GM04504 (cell line): ENCODE results near the gene TCL1A.

Source experiments
- DNase-seq: peaks from one replicate; pipeline ENCODE4 v3.0.0-alpha.2; 2012; ENCODE audit warnings: low read depth

Gene TCL1A

DNA sequence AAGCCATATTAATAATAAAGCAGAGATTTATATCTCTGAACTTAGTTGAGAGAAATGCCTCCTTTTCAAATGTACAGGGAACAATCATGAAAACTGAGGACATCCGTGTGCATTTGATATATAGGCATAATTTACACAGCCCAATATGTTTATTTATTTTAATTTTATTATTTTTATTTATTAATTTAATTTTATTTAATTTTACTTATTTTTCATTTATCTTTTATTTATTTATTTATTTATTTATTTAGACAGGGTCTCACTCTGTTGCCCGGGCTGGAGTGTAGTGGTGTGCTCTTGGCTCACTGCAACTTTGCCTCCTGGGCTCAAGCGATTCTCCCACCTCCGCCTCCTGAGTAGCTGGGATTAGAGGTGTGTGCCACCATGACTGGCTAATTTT is 8.4 kb downstream of the TCL1A start:
- DNase-seq: no peak

DNA sequence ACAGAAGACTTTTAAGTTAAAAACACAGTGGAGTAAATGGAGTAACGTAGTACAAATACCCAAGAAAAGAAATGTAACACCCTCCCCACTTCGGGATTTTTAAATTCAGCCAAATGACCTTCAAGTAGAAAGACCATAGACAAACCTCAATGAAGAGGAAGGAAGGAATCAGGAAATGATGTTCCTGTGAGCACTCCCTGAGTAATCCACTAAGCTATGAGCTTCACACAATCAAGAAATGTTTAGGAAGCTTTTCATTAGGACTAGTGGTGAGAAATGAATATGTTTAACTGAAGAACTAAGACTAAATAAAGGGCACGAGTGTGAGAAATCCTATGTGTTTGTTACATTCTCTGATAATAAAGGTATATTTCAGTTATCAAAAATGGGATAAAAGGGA is 10.1 kb downstream of the TCL1A start:
- no peak for DNase-seq

DNA sequence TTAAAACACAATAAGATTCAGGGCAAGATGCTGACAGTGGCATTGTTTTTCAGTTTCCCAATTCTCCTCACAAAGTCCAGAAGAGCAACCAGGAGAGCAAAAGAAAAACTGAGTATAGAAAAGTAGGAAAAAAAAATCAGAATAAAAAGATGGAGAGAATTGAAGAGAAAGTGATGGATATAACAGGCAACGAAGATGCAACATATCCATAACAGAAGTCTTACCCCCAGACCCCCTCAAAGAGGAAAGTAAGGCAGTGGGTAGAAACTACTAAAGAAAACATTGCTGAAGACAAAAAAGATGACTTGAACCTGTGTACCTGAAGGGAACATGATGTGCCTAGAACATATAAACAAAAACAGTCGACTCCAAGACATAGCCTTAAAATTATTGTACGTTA is 10.6 kb downstream of the TCL1A start:
- DNase-seq: no peak

DNA sequence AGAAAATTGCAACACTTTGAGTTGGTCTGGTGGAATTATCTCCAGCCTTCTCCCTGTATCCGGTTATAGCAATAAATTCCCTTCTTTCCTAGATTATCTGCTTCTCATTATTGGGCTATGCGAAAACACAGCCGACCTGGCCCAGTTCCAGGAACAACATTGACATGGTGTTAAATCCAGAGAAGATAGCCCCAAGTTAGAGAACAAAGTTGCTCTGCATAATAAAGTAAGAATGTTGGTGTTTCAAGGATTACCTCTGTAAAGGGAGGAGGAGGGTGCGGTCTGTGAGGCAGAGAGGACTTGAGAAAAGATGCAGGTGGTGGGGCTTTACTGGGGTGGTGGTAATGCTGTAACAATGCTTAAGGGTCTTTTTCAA is 12.1 kb downstream of the TCL1A start:
- DNase-seq: no peak

DNA sequence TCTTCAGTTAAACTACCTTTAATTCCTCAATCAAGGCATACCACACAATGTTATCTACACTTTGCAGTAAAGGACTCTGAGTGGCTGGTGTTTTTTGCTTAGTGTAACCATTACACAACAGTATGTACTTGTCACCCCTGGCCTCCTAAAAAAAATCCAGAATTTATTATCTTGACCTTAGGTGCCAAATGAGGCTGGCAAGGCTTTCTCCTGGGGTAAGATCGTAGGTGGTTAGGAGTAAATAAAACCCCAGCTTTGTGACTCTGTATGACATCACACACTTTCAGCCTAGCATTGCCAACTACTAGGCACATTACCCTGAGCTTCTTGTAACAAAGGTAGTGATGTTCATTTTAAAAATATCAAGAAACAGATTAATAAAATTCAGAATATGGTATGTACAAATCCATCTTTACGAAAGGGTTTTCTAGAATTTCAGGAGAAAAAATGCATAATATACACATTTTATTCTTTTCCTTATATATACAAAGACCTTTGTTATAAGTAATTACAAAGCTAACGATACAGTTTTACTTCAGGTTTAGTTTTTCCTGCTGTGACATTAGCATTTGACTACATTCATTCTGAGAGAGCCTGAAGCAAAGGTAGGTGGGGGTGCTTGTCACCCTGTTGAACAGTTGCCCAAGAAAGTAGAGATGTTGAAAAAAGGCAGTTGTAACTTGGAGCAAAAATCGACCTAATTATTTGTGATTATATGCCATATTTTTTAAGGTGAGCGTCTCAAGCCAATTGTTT is 13.5 kb downstream of the TCL1A start:
- DNase-seq: no peak

DNA sequence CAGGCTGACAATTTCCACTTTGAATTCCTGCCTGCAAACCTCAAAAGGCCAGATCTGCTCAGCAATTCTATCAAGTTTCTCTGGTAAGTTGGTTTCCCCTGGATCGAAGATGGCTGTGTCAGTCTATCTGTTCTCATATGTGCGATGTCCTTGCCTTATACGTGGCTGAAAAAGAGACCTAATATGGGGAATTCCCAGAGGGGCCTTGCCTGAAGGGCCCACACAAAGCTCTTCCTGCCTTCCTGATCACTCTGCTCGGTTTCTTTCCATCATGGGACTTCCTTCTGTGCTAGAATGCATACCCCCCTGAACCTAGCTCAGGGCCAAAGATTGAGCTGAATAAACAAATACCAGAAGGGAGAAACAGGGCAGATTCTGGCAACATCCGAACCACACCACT is 14.5 kb downstream of the TCL1A start:
- DNase-seq: no peak

DNA sequence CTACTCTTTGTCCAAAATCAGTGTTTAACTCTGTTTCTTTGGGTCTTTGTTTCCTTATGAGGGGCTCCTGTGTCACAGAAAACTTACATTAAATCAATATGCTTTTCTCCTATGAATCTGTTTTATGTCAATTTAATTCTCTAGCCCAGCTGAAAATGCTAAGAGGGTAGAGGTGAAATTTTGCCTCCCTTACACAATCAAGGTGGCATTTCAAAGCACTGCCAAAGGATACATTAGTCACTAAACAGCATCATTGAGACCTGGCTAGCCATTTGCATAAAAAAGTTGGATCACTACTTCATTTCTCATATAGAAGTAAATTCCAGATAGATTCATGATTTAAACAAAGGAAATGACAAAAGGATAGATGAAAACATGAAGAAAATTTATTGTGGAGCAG is 15.6 kb downstream of the TCL1A start:
- no peak for DNase-seq

DNA sequence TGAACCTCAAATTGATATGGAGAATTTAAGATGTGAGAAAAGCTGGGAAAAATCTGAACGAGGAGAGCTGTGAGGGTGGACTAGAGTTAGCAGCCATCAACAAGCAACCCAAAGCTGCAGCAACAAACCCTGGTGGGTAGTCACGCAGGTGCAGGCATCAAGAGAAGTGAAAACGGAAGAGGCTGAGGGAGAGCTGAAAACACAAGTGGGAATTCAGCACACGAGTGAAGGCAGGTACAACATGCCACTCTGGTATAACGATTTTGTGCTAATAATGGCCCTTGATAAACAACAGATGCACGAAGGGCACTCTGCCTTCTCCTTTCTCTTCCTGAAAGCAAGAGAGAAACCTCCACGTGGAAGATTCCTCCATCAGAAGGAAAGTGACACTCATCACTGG is 16.2 kb downstream of the TCL1A start:
- no peak for DNase-seq

DNA sequence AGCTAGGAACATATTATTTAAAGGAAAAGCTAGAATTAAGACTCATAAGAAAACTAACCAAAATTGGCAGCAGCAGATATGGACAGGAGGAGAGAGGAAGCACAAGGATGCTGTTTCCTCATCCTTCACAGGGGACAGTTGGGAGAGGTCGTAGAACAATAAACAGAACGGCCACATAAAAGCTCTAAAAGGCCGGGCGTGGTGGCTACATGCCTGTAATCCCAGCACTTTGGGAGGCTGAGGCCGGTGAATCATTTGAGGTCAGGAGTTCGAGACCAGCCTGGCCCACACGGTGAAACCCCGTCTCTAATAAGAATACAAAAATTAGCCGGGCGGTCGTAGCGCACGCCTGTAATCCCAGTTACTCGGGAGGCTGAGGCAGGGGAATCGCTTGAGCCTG is 17.2 kb downstream of the TCL1A start:
- no peak for DNase-seq

DNA sequence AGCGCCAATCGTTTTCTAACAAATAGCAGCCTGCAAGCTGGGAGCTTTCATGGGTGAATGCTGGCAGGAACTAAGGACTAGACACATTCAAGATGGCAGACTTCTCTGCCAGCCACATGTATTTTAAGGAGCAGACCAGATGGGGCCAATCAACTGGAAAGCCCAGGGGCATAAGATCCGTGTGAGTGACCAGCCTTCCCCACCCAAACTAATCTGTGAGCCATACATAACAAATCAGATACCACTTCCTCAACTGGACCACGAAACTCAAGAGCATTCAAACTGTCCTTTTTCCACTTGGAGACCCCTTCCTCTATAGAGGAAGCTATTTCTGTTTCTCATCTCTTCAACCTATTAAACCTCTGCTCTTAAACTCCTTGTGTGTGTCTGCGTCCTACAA is 18.0 kb downstream of the TCL1A start:
- no peak for DNase-seq

DNA sequence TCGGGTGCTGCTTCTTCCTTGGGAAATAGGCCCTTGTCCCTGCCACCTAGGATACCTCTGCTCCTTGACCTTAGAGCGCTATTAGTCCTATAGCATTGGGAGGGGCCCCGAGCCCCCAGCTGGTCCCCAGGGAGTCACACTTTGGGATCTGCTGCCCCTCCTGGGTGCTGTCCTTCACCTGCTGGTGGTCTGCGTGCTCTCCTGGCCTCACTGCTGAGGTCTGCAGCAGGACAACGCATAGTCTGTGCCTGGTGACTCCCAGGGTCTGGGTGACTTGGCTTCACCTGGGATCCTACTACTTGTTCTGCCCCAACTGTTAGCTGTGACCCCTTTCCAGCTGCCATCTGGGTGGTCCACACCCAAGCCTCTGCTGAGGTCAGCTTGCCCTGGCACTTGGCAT is 18.9 kb downstream of the TCL1A start:
- no peak for DNase-seq

DNA sequence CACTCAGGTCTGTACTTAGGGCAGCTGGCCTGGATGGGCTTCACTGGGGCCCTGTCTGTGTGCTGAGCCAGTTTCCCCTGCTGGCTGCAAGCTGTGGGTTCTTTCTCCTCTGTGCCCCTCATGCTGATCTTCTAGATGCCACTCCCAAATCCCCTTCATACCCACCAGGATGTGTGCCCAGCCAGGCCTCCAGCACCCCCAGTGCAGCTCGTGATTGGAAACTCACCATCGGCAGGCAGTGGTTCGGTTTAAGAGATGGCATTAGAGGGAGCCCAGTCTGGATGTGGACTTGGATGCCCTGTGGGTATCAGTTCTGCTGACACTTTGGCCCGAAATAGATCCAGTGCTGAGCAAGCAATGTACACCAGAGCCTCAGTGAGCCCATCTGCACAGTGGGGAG is 21.8 kb downstream of the TCL1A start:
- no peak for DNase-seq

DNA sequence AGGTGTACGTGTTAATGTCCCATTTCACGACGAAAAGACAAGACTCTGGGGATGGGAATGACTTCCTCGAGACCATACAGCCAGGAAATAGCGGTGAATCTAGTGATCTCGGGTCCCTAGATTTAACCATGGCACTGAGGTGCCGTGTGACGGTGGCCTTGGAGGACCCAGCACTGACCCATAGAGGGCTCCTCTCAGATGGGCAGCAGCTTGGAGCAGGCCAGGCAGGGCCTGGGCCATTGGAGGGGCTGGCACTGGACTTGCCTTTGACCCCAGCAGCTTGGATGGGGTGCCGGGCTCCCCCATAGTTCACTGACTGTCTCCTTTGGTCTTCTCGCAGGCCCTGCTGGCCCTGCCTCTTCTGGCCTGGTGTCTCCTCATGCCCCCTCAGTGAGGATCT is 22.3 kb downstream of the TCL1A start:
- no peak for DNase-seq

DNA sequence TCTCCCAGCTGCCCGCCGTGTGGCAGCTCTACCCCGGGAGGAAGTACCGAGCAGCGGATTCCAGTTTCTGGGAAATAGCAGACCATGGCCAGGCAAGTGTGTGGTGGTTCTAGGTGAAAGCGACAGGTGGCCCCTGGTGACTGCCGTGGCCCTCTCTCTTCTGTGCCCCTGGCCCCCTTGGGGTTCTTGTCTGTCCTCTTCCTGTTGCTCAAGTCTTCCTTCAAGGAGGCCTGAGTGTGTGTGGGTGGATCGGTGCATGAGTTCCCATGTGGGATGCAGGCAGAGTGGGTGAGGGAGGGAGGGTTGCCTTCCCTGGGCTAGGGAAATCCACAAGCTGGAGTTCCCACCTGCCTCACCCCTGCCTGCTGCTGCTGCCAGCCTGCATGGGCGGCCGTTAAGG is 23.1 kb downstream of the TCL1A start:
- DNase-seq: no peak

DNA sequence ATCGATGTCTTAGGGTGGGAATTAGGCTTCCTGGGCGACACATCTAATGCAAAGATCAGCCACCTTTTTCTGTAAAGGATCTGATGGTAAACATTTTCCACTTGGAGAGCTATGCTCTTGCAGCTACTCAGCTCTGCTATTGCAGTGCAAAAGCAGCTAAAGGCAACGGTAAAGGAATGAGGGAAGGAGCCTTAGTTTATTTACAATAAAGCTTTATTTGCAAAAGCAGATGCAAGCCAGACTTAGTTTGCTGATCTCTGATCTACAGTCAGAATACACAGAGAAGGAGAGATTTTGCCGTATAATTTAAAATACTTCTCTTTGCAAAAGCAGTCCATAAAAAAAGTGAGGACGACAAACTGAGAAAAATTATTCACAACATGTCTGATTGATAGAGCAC is 24.5 kb downstream of the TCL1A start:
- DNase-seq: no peak

DNA sequence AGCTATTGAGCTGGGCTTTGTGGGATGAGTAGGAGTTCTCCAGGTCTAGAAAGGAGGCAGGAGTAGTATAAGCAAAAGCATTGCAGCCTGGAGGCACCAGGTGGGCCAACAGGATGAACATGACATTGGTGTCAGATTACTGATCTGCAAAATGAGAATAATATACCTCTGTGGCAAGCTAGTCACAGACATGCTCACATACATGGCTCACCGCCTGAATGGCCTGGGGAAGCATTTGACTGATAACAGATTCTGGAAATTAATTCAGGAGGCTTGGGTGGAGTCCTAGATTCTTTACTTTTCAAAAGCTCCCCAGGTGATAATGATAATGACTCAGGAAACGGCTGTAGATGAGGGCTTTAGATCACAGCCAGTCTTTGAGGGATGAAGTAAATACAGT is 27.0 kb downstream of the TCL1A start:
- no peak for DNase-seq

DNA sequence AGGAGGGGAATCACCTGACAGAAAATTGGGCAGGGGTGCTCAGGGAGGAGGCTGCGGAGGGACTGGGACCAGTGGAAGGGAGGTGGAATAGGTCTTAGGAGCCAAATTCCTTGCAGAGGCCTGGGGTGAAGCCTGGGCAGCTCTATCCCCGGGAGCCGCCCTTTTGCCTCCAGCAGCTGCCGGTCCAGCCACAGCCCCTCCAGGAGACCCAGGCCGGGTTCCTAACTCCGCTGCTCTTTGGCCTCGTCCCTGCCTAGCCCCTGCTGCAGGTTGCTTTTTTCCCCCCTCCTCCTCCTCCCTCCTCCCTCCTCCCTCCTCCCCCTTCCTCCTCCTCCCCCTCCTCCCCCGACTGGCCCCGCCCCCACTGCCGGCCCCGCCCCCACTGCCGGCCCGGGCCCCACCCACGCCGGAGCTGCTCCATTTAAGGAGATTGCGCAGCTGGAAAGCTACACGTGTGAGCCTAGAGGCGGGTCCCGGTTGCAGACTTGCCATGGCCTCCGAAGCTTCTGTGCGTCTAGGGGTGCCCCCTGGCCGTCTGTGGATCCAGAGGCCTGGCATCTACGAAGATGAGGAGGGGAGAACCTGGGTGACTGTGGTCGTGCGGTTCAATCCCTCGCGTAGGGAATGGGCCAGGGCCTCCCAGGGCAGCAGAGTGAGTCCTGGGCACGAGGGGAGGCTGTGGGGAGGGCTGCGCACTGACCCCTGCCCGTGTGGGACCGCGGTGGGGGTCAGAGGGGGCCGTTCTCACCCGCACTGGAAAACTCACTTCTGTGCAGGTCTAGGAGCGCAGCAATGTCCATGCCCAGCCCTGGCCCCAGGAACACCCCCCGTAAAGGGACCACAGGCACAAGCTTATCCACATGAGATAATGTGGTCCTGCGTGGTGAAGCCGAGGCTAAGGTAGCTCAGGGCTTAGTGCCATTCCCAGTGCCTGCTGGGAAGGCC is 27.7 kb downstream of the TCL1A start, which contains the start of gene TCL1B:
TCL1B (plus strand) TSS at position 449 of the 945 bp plus-strand sequence; CDS start at position 491, 42 bp downstream.
- DNase-seq: no peak

DNA sequence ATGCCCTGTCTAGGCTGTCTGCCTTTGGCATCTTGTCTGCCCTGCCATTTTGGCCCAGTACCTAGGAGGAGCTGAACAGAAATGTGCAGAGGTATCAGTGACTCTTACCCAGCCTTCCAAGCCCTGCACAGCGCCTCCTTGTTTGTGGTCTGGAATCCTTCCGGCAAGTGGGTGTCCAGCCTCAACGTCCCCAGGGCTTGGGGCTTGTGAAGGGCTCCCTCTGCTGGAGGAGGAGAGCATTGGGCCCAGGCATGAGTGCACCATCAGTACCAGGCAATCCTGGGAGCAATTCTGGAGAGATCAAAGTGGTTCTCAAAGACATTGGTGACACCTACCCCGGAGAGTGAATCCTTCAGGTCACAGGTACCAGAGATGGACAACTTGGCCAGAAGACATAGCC is 30.1 kb downstream of the TCL1A start:
- no peak for DNase-seq

DNA sequence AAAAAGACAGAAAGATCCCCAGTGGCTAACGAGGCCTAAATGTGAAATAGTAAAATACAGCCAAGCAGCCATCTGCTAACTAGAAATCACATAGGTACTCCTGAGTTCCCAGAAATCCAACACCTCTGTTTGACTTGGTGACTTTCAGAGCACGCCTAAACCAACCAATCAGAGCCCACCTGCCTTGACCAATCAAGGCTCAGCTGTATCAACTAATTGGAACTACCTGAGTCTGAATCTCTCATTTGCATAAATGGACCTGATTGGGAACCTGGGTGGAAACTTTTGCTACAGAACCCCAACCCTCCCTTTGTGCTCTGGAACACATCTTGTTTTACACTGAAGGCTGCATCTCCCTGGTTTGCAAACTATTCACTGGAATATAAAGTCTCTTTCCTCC is 32.8 kb downstream of the TCL1A start:
- DNase-seq: no peak

DNA sequence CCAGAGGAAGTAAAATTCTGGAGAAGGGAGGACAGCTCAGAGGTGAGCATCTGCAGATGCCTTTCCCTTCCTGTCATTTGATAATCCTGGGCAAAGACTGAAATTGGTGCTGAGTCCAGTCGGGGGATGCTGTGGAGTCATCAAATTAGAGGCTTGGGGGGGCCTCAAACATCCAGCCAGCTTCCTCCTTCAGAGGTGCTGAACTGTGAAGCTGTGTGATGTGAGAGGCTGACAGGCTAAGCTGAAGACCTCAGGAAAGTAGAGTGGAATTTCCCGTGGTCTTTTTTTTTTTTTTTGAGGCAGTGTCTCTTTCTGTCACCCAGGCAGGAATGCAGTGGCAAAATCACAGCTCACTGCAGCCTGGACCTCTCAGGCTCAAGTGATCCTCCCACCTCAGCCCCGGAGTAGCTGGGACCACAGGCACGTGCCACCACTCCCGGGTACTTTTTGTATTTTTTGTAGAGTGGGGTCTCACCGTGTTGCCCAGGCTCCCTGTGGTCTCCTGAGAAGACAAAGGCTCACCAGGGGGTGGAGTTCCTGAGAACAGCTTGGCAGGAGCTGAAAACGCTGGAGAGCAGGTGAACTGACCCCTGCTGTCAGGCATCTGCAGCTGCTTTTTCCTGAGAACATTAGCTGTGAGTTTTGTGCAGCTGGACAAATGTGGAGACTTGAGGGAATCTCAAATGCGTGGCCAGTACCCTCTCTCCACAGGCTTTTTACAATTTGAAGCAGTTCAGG is 33.8 kb downstream of the TCL1A start:
- no peak for DNase-seq

DNA sequence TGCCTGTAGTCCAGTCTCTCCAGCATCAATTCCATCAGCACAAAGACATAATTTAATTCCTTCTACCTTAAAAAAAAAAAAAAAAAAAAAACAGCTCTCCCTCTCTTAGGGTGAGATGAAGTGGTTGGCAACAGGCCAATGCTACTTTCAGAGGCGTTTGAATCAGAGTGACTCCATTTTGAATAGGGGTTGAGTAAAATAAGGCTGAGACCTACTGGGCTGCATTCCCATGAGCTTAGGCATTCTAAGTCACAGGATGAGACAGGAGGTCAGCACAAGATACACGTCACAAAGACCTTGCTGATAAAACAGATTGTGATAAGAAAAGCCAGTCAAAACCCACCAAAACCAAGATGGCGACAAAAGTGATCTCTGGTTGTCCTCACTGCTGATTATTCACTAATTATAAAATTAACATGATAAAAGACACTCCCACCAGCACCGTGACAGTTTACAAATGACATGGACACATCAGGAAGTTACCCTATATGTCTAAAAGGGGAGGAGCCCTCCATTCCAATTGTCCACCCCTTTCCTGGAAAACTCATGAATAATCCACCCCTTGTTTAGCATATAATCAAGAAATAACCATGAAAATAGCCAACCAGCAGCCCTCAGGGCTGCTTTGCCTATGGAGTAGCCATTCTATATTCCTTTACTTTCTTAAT is 34.6 kb downstream of the TCL1A start:
- no peak for DNase-seq

DNA sequence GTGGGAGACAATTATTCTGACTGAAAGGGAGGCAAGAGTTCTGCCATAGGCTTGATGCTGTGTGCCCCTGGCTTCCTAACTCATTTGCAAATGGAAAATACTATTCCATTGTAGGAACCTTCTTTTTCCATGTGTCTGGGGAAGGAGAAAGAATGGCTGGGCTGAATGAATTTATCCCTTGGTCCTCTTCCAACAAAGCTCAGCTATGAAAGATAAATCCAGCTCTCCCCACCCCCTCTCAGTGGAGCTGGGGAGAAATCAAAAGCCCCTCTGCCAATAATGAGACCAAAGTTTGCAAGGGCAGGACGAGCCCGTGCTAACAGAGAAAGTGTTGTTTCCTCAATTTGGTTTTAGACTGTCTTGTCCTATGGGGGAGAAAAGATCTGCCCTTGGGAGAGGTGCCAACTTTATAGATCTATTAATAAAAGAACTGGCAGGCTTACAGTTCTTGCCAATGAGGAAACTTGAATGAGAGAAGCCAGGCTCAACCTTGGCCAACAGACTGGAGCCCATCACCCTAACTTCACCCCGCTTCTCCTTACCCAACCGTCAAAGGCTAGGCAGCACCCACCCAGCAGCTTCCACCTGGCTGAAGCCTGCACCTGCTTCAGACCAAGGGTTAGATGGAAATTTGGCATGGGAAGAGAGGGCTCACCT is 36.6 kb downstream of the TCL1A start:
- no peak for DNase-seq
